ENCODE measurements around the gene RASGRF1.

RASGRF1 gene

DNA sequence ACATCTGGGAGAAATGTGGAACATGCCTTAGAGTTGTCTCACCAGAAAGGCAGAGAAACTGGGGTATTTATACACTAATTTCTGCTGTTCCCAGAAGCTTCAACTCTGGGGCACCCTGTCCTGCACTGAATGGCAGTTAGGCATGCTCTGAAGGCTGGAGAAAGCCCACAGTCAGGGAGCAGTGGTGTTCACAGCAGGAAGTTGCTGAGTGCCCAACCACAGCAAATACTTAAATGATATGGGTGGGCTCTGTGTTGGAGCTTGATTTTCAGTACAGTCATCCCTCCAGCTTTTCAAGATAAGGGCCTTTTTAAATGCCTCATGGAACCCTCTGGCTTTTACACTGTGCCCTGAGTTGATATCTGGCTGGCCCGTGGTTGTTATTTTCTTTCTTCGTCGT, 38.7 kb upstream of the RASGRF1 start:
- no peak overlapping the region for H3K4me3 ChIP-seq (ENCODE audit: low read depth, low read length)
- TF ChIP-seq, protein P1, sequence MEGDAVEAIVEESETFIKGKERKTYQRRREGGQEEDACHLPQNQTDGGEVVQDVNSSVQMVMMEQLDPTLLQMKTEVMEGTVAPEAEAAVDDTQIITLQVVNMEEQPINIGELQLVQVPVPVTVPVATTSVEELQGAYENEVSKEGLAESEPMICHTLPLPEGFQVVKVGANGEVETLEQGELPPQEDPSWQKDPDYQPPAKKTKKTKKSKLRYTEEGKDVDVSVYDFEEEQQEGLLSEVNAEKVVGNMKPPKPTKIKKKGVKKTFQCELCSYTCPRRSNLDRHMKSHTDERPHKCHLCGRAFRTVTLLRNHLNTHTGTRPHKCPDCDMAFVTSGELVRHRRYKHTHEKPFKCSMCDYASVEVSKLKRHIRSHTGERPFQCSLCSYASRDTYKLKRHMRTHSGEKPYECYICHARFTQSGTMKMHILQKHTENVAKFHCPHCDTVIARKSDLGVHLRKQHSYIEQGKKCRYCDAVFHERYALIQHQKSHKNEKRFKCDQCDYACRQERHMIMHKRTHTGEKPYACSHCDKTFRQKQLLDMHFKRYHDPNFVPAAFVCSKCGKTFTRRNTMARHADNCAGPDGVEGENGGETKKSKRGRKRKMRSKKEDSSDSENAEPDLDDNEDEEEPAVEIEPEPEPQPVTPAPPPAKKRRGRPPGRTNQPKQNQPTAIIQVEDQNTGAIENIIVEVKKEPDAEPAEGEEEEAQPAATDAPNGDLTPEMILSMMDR (IDR thresholded peaks at IDR 0.05; ENCODE audit: low read depth, low read length): no peak
- TF ChIP-seq POLR2A (IDR thresholded peaks at IDR 0.05; ENCODE audit: extremely low read depth, insufficient read length): no peak
- TF ChIP-seq, protein P2, sequence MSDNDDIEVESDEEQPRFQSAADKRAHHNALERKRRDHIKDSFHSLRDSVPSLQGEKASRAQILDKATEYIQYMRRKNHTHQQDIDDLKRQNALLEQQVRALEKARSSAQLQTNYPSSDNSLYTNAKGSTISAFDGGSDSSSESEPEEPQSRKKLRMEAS (IDR thresholded peaks at IDR 0.05; ENCODE audit: low read depth, low read length): no peak
- TF ChIP-seq MYC (IDR thresholded peaks at IDR 0.05; ENCODE audit: low read depth, low read length): no peak
- no peak for DNase-seq (ENCODE audit: low read depth)

DNA sequence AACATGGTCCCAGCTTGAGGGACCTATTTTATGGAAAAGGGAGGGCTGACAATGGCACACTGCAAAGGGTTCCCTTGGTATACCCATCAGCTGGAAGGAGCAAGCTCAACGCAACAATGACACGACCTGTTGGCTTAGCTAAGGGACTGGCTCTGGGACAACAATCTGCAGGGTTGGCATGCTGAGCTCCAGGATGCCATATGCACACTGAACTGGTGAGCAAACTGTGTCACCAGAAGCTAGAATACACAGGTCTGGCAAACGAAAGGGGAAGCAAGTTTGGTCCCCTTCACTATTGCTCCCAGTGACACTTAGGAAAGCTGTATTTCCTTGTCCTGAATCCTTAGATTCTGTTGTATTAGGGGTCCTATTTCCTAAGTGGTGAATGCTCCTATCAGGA, 38.0 kb upstream of the RASGRF1 start:
- TF ChIP-seq MYC (IDR thresholded peaks at IDR 0.05; ENCODE audit: low read depth, low read length) (no peak), POLR2A (IDR thresholded peaks at IDR 0.05; ENCODE audit: extremely low read depth, insufficient read length) (no peak)
- TF ChIP-seq, protein P2 (IDR thresholded peaks at IDR 0.05; ENCODE audit: low read depth, low read length): no peak
- TF ChIP-seq, protein P1 (IDR thresholded peaks at IDR 0.05; ENCODE audit: low read depth, low read length): no peak
- H3K4me3 ChIP-seq (ENCODE audit: low read depth, low read length): no peak overlapping the region
- no peak for DNase-seq (ENCODE audit: low read depth)

DNA sequence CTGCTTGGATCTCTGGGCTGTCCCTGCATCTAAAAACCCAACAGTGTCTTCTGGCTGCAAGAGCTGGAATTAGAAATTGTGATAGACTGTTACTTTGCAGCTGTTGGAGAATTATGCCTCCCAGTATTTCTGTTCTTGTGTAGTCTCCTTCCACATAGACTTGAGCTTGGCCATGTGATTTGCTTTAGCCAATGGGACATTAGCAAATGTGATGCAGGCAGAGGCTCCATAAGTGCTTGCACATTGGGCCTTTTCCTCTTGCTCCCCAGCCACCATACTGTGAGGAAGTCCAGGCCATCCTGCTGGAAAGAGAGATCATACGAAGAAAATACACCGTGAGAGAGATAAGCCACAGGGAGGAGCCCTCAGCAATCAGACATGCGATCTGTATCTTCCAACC, 33.8 kb upstream of the RASGRF1 start:
- TF ChIP-seq POLR2A (IDR thresholded peaks at IDR 0.05; ENCODE audit: extremely low read depth, insufficient read length) (no peak), MYC (IDR thresholded peaks at IDR 0.05; ENCODE audit: low read depth, low read length) (no peak)
- TF ChIP-seq, protein P1 (IDR thresholded peaks at IDR 0.05; ENCODE audit: low read depth, low read length): no peak
- TF ChIP-seq, protein P2 (IDR thresholded peaks at IDR 0.05; ENCODE audit: low read depth, low read length): no peak
- no peak for DNase-seq (ENCODE audit: low read depth)
- no peak overlapping the region for H3K4me3 ChIP-seq (ENCODE audit: low read depth, low read length)

DNA sequence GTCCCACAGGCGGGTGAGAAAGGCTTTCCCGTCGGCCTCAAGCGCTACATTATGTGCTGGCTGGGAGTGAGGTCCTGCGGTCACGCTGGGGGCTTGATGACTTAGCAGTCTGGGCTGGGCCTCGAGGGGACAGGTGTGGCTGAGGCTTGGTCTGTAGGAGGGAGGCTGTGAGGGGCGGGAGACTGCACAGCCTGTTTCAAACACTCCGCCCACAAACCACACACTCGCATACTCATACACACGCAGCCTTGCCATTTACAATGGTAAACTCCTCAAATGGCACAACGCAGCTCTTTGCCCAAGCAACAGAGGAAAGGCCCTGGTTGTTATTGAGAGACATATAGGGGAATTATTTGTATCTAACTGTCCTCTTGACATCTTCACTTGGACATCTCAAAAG, 32.4 kb upstream of the RASGRF1 start:
- peak; percentile 59 for DNase-seq (ENCODE audit: low read depth)

DNA sequence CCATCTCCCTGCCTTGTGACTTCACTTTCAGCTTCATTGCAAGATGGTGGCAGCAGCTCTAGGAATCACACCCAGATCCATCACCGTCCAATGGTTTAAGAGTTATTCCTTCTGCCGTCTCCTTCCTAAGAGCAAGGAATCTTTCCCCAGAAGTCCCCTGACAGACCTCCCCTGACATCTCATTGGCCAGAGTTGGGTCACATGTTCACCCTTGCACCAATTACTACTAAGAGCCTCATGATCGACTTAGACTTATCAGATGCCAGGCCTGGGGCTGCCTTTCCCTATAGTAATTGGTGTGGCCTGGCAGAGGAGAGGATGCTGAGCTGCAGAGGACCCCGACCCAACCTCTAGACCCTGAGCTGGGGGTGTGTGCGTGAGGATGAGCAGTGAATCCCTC, 31.8 kb upstream of the RASGRF1 start:
- DNase-seq (ENCODE audit: low read depth): no peak
- H3K4me3 ChIP-seq (ENCODE audit: low read depth, low read length): no peak overlapping the region
- TF ChIP-seq, protein P1 (IDR thresholded peaks at IDR 0.05; ENCODE audit: low read depth, low read length): no peak
- TF ChIP-seq MYC (IDR thresholded peaks at IDR 0.05; ENCODE audit: low read depth, low read length): no peak
- TF ChIP-seq, protein P2 (IDR thresholded peaks at IDR 0.05; ENCODE audit: low read depth, low read length): no peak

More for the DNA sequence above, 32.4 kb upstream of the RASGRF1 start:
- no peak for TF ChIP-seq POLR2A (IDR thresholded peaks at IDR 0.05; ENCODE audit: extremely low read depth, insufficient read length)
- no peak for TF ChIP-seq MYC (IDR thresholded peaks at IDR 0.05; ENCODE audit: low read depth, low read length)
- TF ChIP-seq, protein P2 (IDR thresholded peaks at IDR 0.05; ENCODE audit: low read depth, low read length): no peak
- TF ChIP-seq, protein P1 (IDR thresholded peaks at IDR 0.05; ENCODE audit: low read depth, low read length): no peak
- H3K4me3 ChIP-seq (ENCODE audit: low read depth, low read length): no peak overlapping the region

DNA sequence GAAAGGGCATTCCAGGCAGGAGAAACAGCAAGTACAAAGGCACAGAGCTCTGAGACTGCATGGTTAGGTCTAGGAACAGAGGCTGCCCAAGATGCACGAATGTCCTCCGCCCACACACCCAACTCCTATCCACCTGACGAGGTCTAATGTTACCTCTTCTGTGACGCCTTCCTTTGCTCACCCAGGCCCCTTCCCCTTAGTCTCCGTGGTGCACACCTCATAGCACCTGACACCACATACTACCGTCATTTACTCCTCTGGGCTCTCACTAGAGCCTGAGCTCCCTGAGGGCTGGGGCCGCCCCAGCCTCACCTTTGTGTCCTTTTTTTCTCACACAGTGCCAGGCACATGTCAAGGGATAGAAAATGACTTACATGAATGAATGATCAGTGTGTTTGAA, 31.0 kb upstream of the RASGRF1 start:
- DNase-seq (ENCODE audit: low read depth): no peak
- TF ChIP-seq POLR2A (IDR thresholded peaks at IDR 0.05; ENCODE audit: extremely low read depth, insufficient read length) (no peak), MYC (IDR thresholded peaks at IDR 0.05; ENCODE audit: low read depth, low read length) (no peak)
- TF ChIP-seq, protein P2 (IDR thresholded peaks at IDR 0.05; ENCODE audit: low read depth, low read length): no peak
- TF ChIP-seq, protein P1 (IDR thresholded peaks at IDR 0.05; ENCODE audit: low read depth, low read length): no peak

More for the DNA sequence above, 31.0 kb upstream of the RASGRF1 start:
- no peak overlapping the region for H3K4me3 ChIP-seq (ENCODE audit: low read depth, low read length)

Data from NB4 (cell line).